Inferior parietal cortex (tissue), 1 donor: ENCODE data around the gene MACROD2.
A peak's percentile ranks its signal among the peaks of the same experiment; 100 is the strongest.

Experiments used
- DNase-seq: peaks from one replicate; pipeline ENCODE4 v3.0.0-alpha.2; 2016; ENCODE audit errors: extremely low spot score

Gene MACROD2

DNA sequence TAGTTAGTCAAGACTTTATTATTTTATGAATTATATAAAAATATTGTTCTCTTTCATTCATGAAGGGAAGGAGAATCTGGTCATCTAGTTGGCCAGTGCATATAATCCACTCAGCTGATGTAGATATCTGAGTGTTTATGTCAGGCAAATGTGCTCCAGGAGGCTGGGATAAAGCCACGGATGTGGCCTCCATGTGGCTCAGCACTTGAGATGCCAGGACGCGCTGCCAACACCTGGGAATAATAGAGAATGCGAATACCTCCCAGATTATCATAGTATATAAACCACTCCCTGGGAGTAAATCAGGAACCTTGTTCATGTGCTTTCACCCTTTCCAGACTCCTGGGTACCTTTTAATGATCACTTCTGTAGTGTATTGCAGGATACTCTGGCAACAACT lies 1571.9 kb downstream of the MACROD2 start:
- no peak for DNase-seq

- DNase-seq: no peak
These were observed 1574.8 kb downstream of the MACROD2 start for GRCh38 chr20:15570156-15570555.

GRCh38 chr20:15571056-15571455 lies 1575.7 kb downstream of the MACROD2 start:
- DNase-seq: no peak

DNA sequence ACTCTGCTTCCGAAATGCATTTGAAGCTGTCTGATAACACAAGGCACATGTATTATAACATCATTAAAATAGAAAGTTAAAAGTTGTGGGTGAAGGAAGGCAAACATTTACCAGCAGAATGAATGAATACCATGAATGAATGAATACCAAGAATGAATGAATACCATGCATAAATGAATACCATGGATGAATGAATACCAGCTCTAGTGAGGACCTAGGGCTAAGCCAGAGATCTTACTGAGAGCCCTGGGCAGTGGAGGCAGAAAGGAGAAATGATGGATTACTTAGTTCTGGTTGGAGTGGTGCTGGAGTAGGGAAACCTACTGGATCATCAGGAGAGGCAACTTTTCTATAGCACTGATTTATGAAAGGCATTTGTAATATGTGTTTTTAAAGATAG lies 1579.9 kb downstream of the MACROD2 start:
- no peak for DNase-seq

DNA sequence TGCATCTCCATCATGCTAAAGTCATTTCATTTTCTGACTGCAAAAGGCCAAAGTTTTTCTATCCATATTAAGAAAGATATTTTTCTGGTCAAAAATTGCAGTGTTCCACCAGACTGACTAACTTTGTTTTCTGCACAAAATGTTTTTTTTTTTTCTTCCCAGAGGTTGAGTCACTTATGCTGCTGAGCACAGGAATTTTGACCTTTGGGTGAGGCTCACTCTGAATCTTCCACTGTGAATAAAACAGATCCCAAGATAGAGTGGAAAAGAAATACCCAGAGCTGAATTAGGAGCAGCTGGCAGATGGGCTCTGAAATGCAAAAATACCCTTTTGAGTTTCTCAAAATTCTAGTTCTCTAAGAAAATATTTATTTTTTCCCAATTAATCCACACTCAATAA lies 1581.1 kb downstream of the MACROD2 start:
- DNase-seq: no peak

GRCh38 chr20:15578113-15578512 lies 1582.8 kb downstream of the MACROD2 start:
- no peak for DNase-seq

- no peak for DNase-seq
These were observed 1584.4 kb downstream of the MACROD2 start for GRCh38 chr20:15579688-15580087.

DNA sequence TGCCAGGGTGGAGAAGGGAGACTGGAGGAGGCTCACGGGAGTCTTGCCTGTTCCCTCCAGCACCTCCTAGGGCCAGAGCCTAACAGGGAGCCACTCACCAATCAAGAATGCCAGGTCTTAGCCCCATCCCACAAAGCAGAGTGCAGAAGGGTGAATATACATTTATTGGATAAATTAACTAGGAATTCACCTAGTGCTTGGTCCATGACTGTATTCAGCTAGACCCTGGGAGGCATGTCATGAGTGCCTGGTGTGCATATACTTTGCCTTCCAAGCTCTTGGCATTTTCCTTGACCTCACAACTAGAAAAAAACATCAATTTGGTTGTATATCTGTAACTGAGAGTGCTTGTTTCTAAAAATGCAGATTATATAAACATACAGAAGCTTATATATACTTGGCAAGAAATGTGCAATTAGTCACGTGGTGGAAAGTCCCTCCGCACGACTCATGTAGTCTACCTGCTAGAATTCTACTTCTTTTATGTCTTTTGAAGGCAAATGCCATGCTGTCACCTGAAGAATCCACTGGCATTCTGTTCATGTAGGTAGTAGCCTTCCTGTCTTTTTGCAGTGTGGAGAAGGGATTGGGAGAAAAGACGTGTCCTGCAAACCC lies 1586.9 kb downstream of the MACROD2 start:
- DNase-seq: no peak

GRCh38 chr20:15584507-15584906 lies 1589.2 kb downstream of the MACROD2 start:
- DNase-seq: no peak

- DNase-seq: no peak
These were observed 1597.8 kb downstream of the MACROD2 start for GRCh38 chr20:15593081-15593480.

DNA sequence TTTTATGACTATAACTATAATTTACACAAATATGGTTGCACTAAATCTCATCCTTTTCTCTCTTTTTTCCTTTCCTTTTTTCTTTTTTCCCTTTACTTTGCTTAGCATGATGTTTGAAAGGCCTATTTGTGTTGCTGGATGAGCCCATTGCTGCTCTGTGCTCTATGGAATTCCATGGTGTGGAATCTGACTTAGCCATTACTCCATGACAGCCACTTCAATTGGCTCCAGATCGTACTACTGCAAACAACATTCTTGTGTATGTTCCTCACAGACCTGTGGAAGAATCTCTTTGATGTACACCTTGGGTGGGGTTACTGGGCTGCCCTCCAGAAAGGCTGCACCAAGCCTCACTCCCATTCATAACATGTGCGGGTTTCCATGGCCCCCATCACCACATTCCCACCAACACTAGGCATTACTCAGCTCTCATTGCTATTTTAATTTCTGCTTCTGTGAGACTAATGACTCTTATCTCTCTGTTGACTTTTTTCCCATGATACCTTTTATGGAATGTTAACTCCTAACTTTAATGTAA lies 1598.9 kb downstream of the MACROD2 start:
- DNase-seq: no peak

DNA sequence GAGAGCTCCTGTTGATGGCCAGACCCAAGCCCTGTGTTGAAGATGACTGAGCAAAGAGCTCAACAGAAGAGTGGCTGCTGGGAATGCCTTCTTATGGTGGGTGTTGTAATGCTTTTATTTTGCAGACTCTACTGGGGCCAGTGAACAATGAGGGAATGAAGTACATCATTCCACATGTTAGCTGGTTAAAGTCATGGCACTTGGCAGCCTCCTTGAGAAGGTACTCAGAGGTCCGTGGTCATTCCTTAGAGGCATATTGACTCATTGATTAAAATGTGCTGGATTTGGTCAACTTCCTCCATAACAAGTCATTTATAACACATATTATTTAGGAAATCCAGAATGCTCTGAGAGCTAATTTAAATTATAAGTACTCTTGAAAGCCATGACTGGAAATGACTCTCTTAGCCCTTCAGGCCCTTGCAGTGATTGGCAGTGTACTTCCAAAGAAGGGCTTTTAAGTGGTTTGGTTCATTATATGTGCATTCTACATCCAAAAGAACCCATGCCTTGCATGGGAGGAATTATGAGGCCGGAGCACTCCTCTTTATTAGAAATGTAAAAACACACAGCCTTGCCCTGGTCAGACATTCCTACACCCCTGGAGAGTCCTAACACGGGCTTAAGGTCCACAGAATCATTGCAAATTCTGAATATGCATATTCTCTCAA lies 1601.0 kb downstream of the MACROD2 start:
- DNase-seq: no peak

DNA sequence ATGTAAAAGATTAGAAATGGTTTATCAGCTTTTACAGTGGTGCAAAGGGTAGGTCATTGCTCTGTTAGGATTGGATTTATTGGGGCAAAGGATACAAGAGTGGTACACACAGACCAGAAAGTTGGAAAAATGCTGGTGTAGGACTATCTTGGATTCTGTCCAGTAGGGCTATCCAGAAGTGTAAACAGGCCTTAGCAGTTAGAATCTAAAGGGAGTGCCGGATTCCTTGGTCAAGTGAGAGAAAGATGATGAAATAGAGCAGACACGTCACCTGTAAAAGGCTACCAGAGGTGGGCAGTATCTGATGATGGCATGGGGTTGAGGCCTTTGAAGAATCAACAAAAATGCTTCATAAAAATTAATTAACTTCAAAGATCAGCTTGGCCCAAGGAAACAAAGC lies 1602.0 kb downstream of the MACROD2 start:
- DNase-seq: no peak

GRCh38 chr20:15599961-15600360 lies 1604.6 kb downstream of the MACROD2 start:
- DNase-seq: no peak

- DNase-seq: no peak
These were observed 1605.2 kb downstream of the MACROD2 start for GRCh38 chr20:15600565-15600964.

- no peak for DNase-seq
These were observed 1608.2 kb downstream of the MACROD2 start for GRCh38 chr20:15603506-15603905.

- DNase-seq: peak; percentile 17
These were observed 1608.9 kb downstream of the MACROD2 start for GRCh38 chr20:15603978-15604805.

GRCh38 chr20:15609921-15610320 lies 1614.6 kb downstream of the MACROD2 start:
- DNase-seq: no peak

DNA sequence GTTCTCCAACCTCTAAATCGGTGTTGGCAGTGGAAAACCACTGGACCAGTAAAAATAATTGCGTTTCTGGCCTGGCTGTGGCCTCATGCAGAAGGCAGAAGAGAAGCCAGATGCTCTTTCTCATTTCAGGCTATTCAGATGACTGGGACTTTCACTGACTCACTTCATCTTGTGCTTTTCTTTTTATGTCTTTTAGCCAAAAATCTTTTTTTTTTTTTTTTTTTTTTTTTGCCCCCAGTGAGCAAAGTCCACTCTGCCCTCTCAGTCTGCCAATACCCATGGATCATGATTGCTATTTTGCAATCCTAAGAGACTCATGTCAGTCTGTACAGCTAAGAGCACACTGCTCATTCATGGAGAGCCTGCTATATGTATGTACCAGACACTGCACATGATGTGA lies 1615.5 kb downstream of the MACROD2 start:
- no peak for DNase-seq

DNA sequence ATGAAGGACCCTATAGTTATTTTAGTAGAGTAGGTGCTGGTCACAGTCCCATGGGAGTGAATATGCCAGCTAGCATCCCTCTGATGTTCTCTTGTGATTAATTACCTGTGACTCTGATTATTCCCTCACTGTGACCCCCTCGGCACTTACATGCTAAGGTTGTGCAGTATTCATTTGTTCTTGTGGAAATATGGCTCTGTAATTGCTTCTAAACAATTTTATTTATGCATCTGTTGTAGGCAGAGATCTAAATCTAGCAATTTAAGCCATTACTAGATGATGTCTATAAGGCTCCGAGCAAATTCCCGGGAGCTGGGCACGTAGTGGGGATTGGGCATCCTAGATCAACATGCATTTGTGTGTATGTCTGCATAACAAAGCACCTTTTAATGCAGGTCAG lies 1616.2 kb downstream of the MACROD2 start:
- no peak for DNase-seq

DNA sequence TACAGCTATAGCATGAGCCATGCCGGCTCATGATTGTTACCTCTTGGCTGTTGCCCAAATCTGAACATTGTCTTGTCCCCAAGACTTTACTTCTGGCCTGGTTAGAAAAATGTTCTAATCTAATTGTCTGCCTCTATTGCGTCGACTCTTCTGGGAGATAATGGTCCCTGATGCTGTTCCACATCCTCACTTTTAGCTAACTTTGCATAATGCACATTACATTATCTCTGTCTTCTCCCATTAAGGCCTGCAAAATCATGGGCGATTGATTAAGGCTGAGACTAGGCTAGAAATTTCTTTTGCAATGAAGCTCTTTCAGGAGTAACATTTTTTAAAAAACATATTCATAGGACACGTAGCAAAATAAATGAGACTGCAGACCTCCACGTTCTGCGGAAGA lies 1616.9 kb downstream of the MACROD2 start:
- DNase-seq: no peak

GRCh38 chr20:15612769-15613168 lies 1617.5 kb downstream of the MACROD2 start:
- no peak for DNase-seq

DNA sequence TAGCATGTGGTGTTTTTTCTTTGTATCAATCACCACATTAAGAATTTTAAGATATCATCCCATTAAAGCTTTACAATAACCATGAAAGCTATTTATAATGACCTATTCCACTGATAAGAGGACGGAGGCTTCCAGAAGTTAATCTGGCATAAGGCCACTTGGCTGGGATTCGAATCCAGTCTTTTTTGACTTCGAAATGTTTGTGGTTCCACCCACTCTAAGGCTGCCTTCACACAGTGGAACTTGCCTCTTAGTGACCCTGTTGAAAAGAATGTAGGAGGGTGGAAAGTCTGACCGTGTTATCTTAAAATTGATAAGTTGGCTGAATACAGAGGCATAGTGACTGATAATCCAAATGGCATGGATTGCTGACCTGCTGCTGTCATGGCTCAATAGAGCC lies 1618.2 kb downstream of the MACROD2 start:
- no peak for DNase-seq
